IMR-90 (cell line): ENCODE measurements around the gene SGPL1. TPM values are rescaled to one million over a fixed set of nuclear protein-coding genes. Genes with fewer than 3 reads are reported as not detected.

Experiments used
- ATAC-seq: fragments of 200-7000 bp; cut with Tn5 transposase; 2 replicates; pipeline ENCODE4 v1.9.1; 2020; ENCODE audit warnings: low read depth, mild to moderate bottlenecking, moderate library complexity
- BruUV-seq: library from RNA; stranded (reverse); fragments of 400-500 nt; replicated peaks from 2 replicates; lab custom pipeline; 2021; lab: Mats Ljungman, UMichigan
- CTCF ChIA-PET: fragments of 300-600 bp; formaldehyde crosslinking; extraction: SDS; loops from one replicate; lab custom pipeline; 2021; ENCODE audit warnings: antibody characterized with exemption; lab: Yijun Ruan, JAX
- POLR2A ChIA-PET: fragments of 300-600 bp; sonication (Branson Sonifier 250); formaldehyde crosslinking; loops from one replicate; lab custom pipeline; 2022; ENCODE audit warnings: antibody characterized with exemption; ENCODE audit not compliant: unreplicated experiment; lab: Charles Lee
- DNase-seq: peaks from one replicate; pipeline ENCODE4 v3.0.0; 2013
- H2AFZ ChIP-seq: replicated peaks from 2 replicates; pipeline ENCODE3; 2013; ENCODE audit warnings: low read length, mild to moderate bottlenecking; ENCODE audit not compliant: poor library complexity
- H2AK5ac ChIP-seq: 2 replicates; pipeline ENCODE4 v1.6.1; 2013; ENCODE audit warnings: low read depth, low read length, inconsistent platforms
- H2AK9ac ChIP-seq: replicated peaks from 2 replicates; pipeline ENCODE3; 2013; ENCODE audit warnings: mild to moderate bottlenecking, low read depth, low read length, moderate library complexity; ENCODE audit not compliant: poor library complexity
- H2BK120ac ChIP-seq: 2 replicates; pipeline ENCODE4 v1.6.1; 2013; ENCODE audit warnings: low read depth, low read length, inconsistent platforms
- H2BK15ac ChIP-seq: 3 replicates; pipeline ENCODE4 v1.6.1; 2013; ENCODE audit warnings: low read depth, low read length, inconsistent platforms
- H2BK20ac ChIP-seq: 2 replicates; pipeline ENCODE4 v1.6.1; 2013; ENCODE audit warnings: low read depth, mild to moderate bottlenecking, inconsistent platforms, low read length, moderate library complexity
- H2BK5ac ChIP-seq: 2 replicates; pipeline ENCODE4 v1.6.1; 2013; ENCODE audit warnings: mild to moderate bottlenecking, low read depth, low read length, inconsistent platforms; ENCODE audit not compliant: poor library complexity, severe bottlenecking
- H3K14ac ChIP-seq: replicated peaks from 2 replicates; pipeline ENCODE4 v1.6.1; 2013; ENCODE audit warnings: low read depth, low read length, inconsistent platforms
- H3K18ac ChIP-seq: 2 replicates; pipeline ENCODE4 v1.6.1; 2013; ENCODE audit warnings: low read depth, low read length, control low read depth
- H3K23ac ChIP-seq: 2 replicates; pipeline ENCODE4 v1.6.1; 2013; ENCODE audit warnings: low read depth, low read length, inconsistent platforms
- H3K27ac ChIP-seq: 2 replicates; pipeline ENCODE4 v1.5.1; 2013; ENCODE audit warnings: mild to moderate bottlenecking, control low read depth, low read length; ENCODE audit not compliant: insufficient read depth
- H3K27me3 ChIP-seq: 2 replicates; pipeline ENCODE4 v1.6.1; 2013; ENCODE audit warnings: low read length; ENCODE audit not compliant: control insufficient read depth, insufficient read depth
- H3K36me3 ChIP-seq: 2 replicates; pipeline ENCODE4 v1.6.1; 2013; ENCODE audit warnings: low read length, mixed read lengths; ENCODE audit not compliant: control insufficient read depth, insufficient read depth
- H3K4ac ChIP-seq: 2 replicates; pipeline ENCODE4 v1.6.1; 2013; ENCODE audit warnings: low read depth, low read length, inconsistent platforms
- H3K4me1 ChIP-seq: 2 replicates; pipeline ENCODE4 v1.6.1; 2013; ENCODE audit warnings: low read length, mixed read lengths; ENCODE audit not compliant: control insufficient read depth, insufficient read depth
- H3K4me2 ChIP-seq: 2 replicates; pipeline ENCODE4 v1.6.1; 2013; ENCODE audit warnings: low read depth, mild to moderate bottlenecking, control low read depth, low read length, moderate library complexity
- H3K4me3 ChIP-seq: 2 replicates; pipeline ENCODE4 v1.5.1; 2013; ENCODE audit warnings: low read depth, mild to moderate bottlenecking, control low read depth, low read length, moderate library complexity; ENCODE audit not compliant: insufficient read depth
- H3K56ac ChIP-seq: 2 replicates; pipeline ENCODE4 v1.6.1; 2013; ENCODE audit warnings: low read length, inconsistent platforms; ENCODE audit not compliant: insufficient read depth; ENCODE audit errors: extremely low read depth
- H3K79me1 ChIP-seq, 2 experiments: 2 replicates each; pipeline ENCODE4 v1.6.1; 2013; ENCODE audit warnings: low read length in 2 of 2, inconsistent platforms in 1 of 2, low read depth in 1 of 2
- H3K9ac ChIP-seq: 2 replicates; pipeline ENCODE4 v1.6.1; 2013; ENCODE audit warnings: low read depth, low read length, control low read depth
- H3K9me1 ChIP-seq: 2 replicates; pipeline ENCODE4 v1.6.1; 2013; ENCODE audit warnings: low read length, inconsistent platforms; ENCODE audit not compliant: insufficient read depth
- H3K9me3 ChIP-seq: 2 replicates; pipeline ENCODE4 v1.6.1; 2013; ENCODE audit warnings: low read length; ENCODE audit not compliant: control insufficient read depth, insufficient read depth
- H4K20me1 ChIP-seq: 2 replicates; pipeline ENCODE4 v1.6.1; 2013; ENCODE audit warnings: low read length, inconsistent platforms; ENCODE audit not compliant: insufficient read depth
- H4K5ac ChIP-seq: 2 replicates; pipeline ENCODE4 v1.6.1; 2013; ENCODE audit warnings: mild to moderate bottlenecking, low read depth, low read length, control low read depth
- H4K8ac ChIP-seq, 2 experiments: 2 replicates each; pipeline ENCODE4 v1.6.1; 2013; ENCODE audit warnings: low read depth in 2 of 2, low read length in 2 of 2, control low read depth in 1 of 2, inconsistent platforms in 1 of 2
- H4K91ac ChIP-seq: 2 replicates; pipeline ENCODE4 v1.6.1; 2013; ENCODE audit warnings: low read depth, low read length, inconsistent platforms; ENCODE audit not compliant: insufficient read depth
- CEBPB ChIP-seq: IDR thresholded peaks from 2 replicates; pipeline ENCODE4 v1.6.1; 2012; ENCODE audit warnings: low read depth, low read length, improper control_type of control experiment
- CHD1 ChIP-seq: IDR thresholded peaks from 2 replicates; pipeline ENCODE4 v1.6.1; 2012; ENCODE audit warnings: low read depth, low read length, improper control_type of control experiment
- MAFK ChIP-seq: IDR thresholded peaks from 2 replicates; pipeline ENCODE4 v1.6.1; 2012; ENCODE audit warnings: low read depth, low read length, improper control_type of control experiment
- MXI1 ChIP-seq: IDR thresholded peaks from 2 replicates; pipeline ENCODE4 v1.6.1; 2012; ENCODE audit warnings: low read depth, mild to moderate bottlenecking, low read length, moderate library complexity, borderline replicate concordance
- RAD21 ChIP-seq: IDR thresholded peaks from 2 replicates; pipeline ENCODE4 v1.6.1; 2012; ENCODE audit warnings: low read length, improper control_type of control experiment
- RCOR1 ChIP-seq: IDR thresholded peaks from 2 replicates; pipeline ENCODE4 v1.6.1; 2012; ENCODE audit warnings: mild to moderate bottlenecking, low read length, improper control_type of control experiment; ENCODE audit not compliant: insufficient replicate concordance
- RFX5 ChIP-seq: IDR thresholded peaks from 2 replicates; pipeline ENCODE4 v1.8.0; 2012; ENCODE audit warnings: low read depth, mild to moderate bottlenecking, low read length, moderate library complexity
- WGBS, 2 experiments: methylation state at CpG; one replicate each; pipeline versions ENCODE4 v1.1.5 to v1.1.7; 2013; ENCODE audit warnings: missing lambda C conversion rate in 2 of 2; ENCODE audit not compliant: insufficient read length in 1 of 2; ENCODE audit errors: extremely low coverage in 2 of 2; 5-methylcytosine and 5-hydroxymethylcytosine counted together
- dilution Hi-C: fragments of 300-500 bp; cut with HindIII; formaldehyde crosslinking; loops from one replicate; pipeline ENCODE4 v1.14.3; 2018; ENCODE audit warnings: low sequenced_read_pairs; ENCODE audit not compliant: unreplicated experiment
- in situ Hi-C: fragments of 300-500 bp; cut with MboI; formaldehyde crosslinking; loops from 3 replicates; pipeline ENCODE4 v1.14.3; 2019; ENCODE audit warnings: low sequenced_read_pairs, inconsistent platforms, mixed read lengths
- intact Hi-C: fragments of 100-400 bp; cut with micrococcal nuclease; formaldehyde crosslinking; loops from 2 replicates; pipeline ENCODE4 v1.10.0; 2022
- polyA plus RNA-seq, 3 experiments: library from polyadenylated mRNA; depleted of rRNA; stranded (reverse); fragments of >200 nt; gene quantifications; 2 replicates each; pipeline ENCODE4 v1.2.3, GENCODE V29; 2012; ENCODE audit warnings: low replicate concordance in 1 of 3
- total RNA-seq: library from RNA; depleted of rRNA; stranded (reverse); fragments of >200 nt; gene quantifications from 2 replicates; pipeline ENCODE4 v1.2.3, GENCODE V29; 2012

SGPL1 gene
- total and polyA plus RNA-seq, 2 of the 4 experiments (the other 2 are of a cell fraction), result 12.2 to 26.7 TPM

GRCh38 chr10:70784016-70784415 lies 31.7 kb upstream of the SGPL1 start:
- TF ChIP-seq MXI1 (no peak), MAFK (no peak), RCOR1 (no peak), CEBPB (no peak), CHD1 (no peak), RAD21 (no peak), RFX5 (no peak)
- Histone ChIP-seq H3K4me1 (no peaks in the 10 kb centered on the region), H3K36me3 (no peaks in the 10 kb centered on the region), H2AFZ (no peak overlapping the region), H2BK5ac (no peak overlapping the region), H3K14ac (no peak overlapping the region), H3K27ac (no peak overlapping the region), H2BK120ac (no peak overlapping the region), H3K4ac (no peak overlapping the region), H3K9me3 (no peaks in the 10 kb centered on the region), H3K79me1 (no peaks in the 10 kb centered on the region), H4K91ac (no peak overlapping the region), H3K4me2 (no peak overlapping the region), H4K8ac (no peak overlapping the region), H3K4me3 (no peak overlapping the region), H3K27me3 (peaks cover 52% of the 10 kb centered on the region), H3K18ac (no peak overlapping the region), H2BK20ac (no peak overlapping the region), H2AK9ac (no peak overlapping the region), H3K9ac (no peak overlapping the region), H3K56ac (no peak overlapping the region), H3K9me1 (no peaks in the 10 kb centered on the region), H2AK5ac (no peak overlapping the region), H4K20me1 (no peaks in the 10 kb centered on the region), H2BK15ac (no peak overlapping the region), H3K23ac (no peak overlapping the region), H4K5ac (no peak overlapping the region)
- ChIA-PET CTCF (no interaction called here), POLR2A (no interaction called here)
- in situ Hi-C loops (no loop called here), intact Hi-C loops (no loop called here), dilution Hi-C loops (no loop called here)
- no peak for ATAC-seq
- no TSS peak for BruUV-seq
- no CpG with 5 or more reads among the region's 5 CpGs for WGBS, 2 experiments
- DNase-seq, result no peak
